Endodermal cell (in vitro differentiated cells): ENCODE data around the gene REXO1. TPM values are rescaled to one million over a fixed set of nuclear protein-coding genes. Genes with fewer than 3 reads are reported as not detected.

Experiments used
- DNase-seq: peaks from one replicate; pipeline ENCODE4 v3.0.0-alpha.2; 2017
- H3K27ac ChIP-seq: 2 replicates; pipeline ENCODE4 v1.5.1; 2013; ENCODE audit warnings: mild to moderate bottlenecking, low read depth, low read length, moderate library complexity
- H3K27me3 ChIP-seq: 2 replicates; pipeline ENCODE4 v1.6.1; 2013; ENCODE audit warnings: mild to moderate bottlenecking, low read length, moderate library complexity; ENCODE audit not compliant: insufficient read depth, control insufficient read depth, poor library complexity, severe bottlenecking
- H3K36me3 ChIP-seq: 2 replicates; pipeline ENCODE4 v1.7.0; 2013; ENCODE audit warnings: mild to moderate bottlenecking, low read length, moderate library complexity; ENCODE audit not compliant: control insufficient read depth, insufficient read depth
- H3K4me1 ChIP-seq: one replicate; pipeline ENCODE4 v1.7.0; 2013; ENCODE audit warnings: low read length; ENCODE audit not compliant: control insufficient read depth, insufficient read depth
- H3K4me3 ChIP-seq: 2 replicates; pipeline ENCODE4 v1.5.1; 2013; ENCODE audit warnings: mild to moderate bottlenecking, low read length, moderate library complexity
- H3K9ac ChIP-seq: 2 replicates; pipeline ENCODE4 v1.6.1; 2013; ENCODE audit warnings: mild to moderate bottlenecking, low read length, moderate library complexity; ENCODE audit not compliant: poor library complexity, severe bottlenecking; ENCODE audit errors: extremely low read depth
- H3K9me3 ChIP-seq: 2 replicates; pipeline ENCODE4 v1.6.1; 2013; ENCODE audit warnings: mild to moderate bottlenecking, low read length, moderate library complexity; ENCODE audit not compliant: control insufficient read depth
- H3K27ac Mint-ChIP-seq: 2 replicates; pipeline ENCODE4 v1.8.0; 2020; ENCODE audit warnings: mixed read lengths
- H3K27me3 Mint-ChIP-seq: 2 replicates; pipeline ENCODE4 v1.8.0; 2021; ENCODE audit warnings: mild to moderate bottlenecking, mixed read lengths; ENCODE audit not compliant: insufficient read depth
- H3K36me3 Mint-ChIP-seq: 2 replicates; pipeline ENCODE4 v1.8.0; 2020; ENCODE audit warnings: low read depth, mixed read lengths
- H3K4me1 Mint-ChIP-seq: 2 replicates; pipeline ENCODE4 v1.8.0; 2020; ENCODE audit warnings: mixed read lengths
- H3K4me3 Mint-ChIP-seq: 2 replicates; pipeline ENCODE4 v1.8.0; 2020; ENCODE audit warnings: mild to moderate bottlenecking, moderate library complexity, mixed read lengths
- H3K9me3 Mint-ChIP-seq: 2 replicates; pipeline ENCODE4 v1.8.0; 2020; ENCODE audit warnings: mild to moderate bottlenecking, mixed read lengths
- CTCF ChIP-seq: fragments of 200-600 bp; sonication (generic); conservative IDR thresholded peaks from 2 replicates; pipeline ENCODE4 v1.5.0; 2021; ENCODE audit warnings: antibody characterized with exemption, mild to moderate bottlenecking
- WGBS, 2 experiments: methylation state at CpG; one replicate each; pipeline versions ENCODE4 v1.1.5 to v1.1.7; 2013; ENCODE audit warnings: missing lambda C conversion rate in 2 of 2, mixed read lengths in 1 of 2; ENCODE audit not compliant: insufficient coverage in 1 of 2, insufficient read length in 1 of 2; 5-methylcytosine and 5-hydroxymethylcytosine counted together
- total RNA-seq, 2 donors: library from RNA; stranded (reverse); fragmentation: NEBNext Ultra II Directional in 1 of 2; extraction: Animal tissue kit (Norgen Biotek cat#: 25700) in 1 of 2; gene quantifications; 2 replicates in 1 of 2; 3 replicates in 1 of 2; pipeline ENCODE4 v1.2.1, GENCODE V29; 2021

Gene REXO1
- total RNA-seq, 2 donors from 2014 or later, result 51.6 to 56.4 TPM

GRCh38 chr19:1829958-1830357, 18.3 kb downstream of the REXO1 start:
- Mint-ChIP-seq H3K9me3 (no peaks in the 10 kb centered on the region), H3K4me3 (no peak overlapping the region), H3K36me3 (peaks cover 15% of the 10 kb centered on the region), H3K27me3 (no peaks in the 10 kb centered on the region), H3K27ac (no peak overlapping the region), H3K4me1 (peaks cover 1% of the 10 kb centered on the region)
- Histone ChIP-seq H3K9me3 (no peaks in the 10 kb centered on the region), H3K4me1 (no peaks in the 10 kb centered on the region), H3K27ac (no peak overlapping the region), H3K4me3 (no peak overlapping the region), H3K9ac (no peak overlapping the region), H3K36me3 (peaks cover 12% of the 10 kb centered on the region), H3K27me3 (no peaks in the 10 kb centered on the region)
- 97 to 98% methylated on average over 8 to 11 of the region's 11 CpGs for WGBS, 2 experiments
- no peak for DNase-seq
- no peak for TF ChIP-seq CTCF

- peaks cover 21% of the 10 kb centered on the region for H3K36me3 ChIP-seq
- peaks cover 6% of the 10 kb centered on the region for H3K4me1 ChIP-seq
- no peak overlapping the region for H3K9ac ChIP-seq
- H3K27me3 ChIP-seq, result no peaks in the 10 kb centered on the region
- Mint-ChIP-seq H3K9me3 (no peaks in the 10 kb centered on the region), H3K36me3 (peaks cover 18% of the 10 kb centered on the region), H3K4me1 (peaks cover 1% of the 10 kb centered on the region), H3K4me3 (no peak overlapping the region), H3K27ac (no peak overlapping the region), H3K27me3 (no peaks in the 10 kb centered on the region)
- no peak for TF ChIP-seq CTCF
- no peaks in the 10 kb centered on the region for H3K9me3 ChIP-seq
- no peak overlapping the region for H3K4me3 ChIP-seq
- DNase-seq, result no peak
- WGBS, 2 experiments, result 96% methylated on average over 50 to 57 of the region's 57 CpGs
- no peak overlapping the region for H3K27ac ChIP-seq
Measured at GRCh38 chr19:1828279-1829238, 19.7 kb downstream of the REXO1 start.

GRCh38 chr19:1827566-1828278, 20.6 kb downstream of the REXO1 start:
- DNase-seq, result no peak
- H3K36me3 ChIP-seq, result peaks cover 26% of the 10 kb centered on the region
- Mint-ChIP-seq H3K27ac (no peak overlapping the region), H3K36me3 (peaks cover 21% of the 10 kb centered on the region), H3K27me3 (no peaks in the 10 kb centered on the region), H3K4me3 (no peak overlapping the region), H3K9me3 (no peaks in the 10 kb centered on the region), H3K4me1 (peaks cover 1% of the 10 kb centered on the region)
- peaks cover 6% of the 10 kb centered on the region for H3K4me1 ChIP-seq
- H3K27me3 ChIP-seq, result no peaks in the 10 kb centered on the region
- no peak overlapping the region for H3K4me3 ChIP-seq
- no peaks in the 10 kb centered on the region for H3K9me3 ChIP-seq
- no peak overlapping the region for H3K9ac ChIP-seq
- no peak overlapping the region for H3K27ac ChIP-seq
- 92 to 94% methylated on average over 14 to 41 of the region's 41 CpGs for WGBS, 2 experiments
- no peak for TF ChIP-seq CTCF
